ENCODE measurements around the gene CDH16.

Gene CDH16, protein sequence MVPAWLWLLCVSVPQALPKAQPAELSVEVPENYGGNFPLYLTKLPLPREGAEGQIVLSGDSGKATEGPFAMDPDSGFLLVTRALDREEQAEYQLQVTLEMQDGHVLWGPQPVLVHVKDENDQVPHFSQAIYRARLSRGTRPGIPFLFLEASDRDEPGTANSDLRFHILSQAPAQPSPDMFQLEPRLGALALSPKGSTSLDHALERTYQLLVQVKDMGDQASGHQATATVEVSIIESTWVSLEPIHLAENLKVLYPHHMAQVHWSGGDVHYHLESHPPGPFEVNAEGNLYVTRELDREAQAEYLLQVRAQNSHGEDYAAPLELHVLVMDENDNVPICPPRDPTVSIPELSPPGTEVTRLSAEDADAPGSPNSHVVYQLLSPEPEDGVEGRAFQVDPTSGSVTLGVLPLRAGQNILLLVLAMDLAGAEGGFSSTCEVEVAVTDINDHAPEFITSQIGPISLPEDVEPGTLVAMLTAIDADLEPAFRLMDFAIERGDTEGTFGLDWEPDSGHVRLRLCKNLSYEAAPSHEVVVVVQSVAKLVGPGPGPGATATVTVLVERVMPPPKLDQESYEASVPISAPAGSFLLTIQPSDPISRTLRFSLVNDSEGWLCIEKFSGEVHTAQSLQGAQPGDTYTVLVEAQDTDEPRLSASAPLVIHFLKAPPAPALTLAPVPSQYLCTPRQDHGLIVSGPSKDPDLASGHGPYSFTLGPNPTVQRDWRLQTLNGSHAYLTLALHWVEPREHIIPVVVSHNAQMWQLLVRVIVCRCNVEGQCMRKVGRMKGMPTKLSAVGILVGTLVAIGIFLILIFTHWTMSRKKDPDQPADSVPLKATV

DNA sequence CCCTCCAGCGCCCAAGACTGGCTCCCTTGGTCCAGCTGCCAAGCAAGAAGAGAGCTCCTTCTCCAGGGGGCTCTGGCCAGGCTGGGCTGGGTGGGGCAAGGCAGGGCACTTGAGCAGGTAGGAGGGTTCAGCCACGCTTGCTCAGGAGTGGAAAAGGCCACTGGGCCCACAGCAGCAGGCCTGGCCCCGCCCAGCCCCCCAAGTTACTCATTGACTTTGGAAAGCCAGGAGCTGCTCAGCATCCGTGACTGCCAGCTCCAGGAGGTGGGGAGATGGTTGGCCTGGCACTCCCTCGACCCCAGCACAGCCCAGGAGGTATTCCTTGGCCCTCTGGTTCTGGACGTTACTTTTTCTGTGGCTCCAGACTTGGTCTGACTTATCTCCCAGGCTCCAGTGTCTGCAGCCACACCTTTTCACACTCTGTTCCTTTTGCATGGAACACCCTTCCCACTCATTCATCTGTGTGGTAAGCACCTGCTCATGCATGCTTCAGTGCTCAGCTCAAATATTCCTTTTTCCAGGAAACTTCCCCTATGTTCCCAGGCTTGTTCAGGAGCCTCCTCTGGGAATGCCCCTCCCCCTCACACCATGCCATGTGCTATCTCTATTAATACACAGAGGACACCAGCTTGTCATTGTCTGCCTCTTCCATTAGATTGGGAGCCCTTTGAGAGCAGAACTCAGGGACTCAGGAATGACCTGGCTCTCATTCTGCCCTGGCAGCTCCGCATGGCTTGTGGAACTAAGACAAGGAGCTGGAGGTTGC lies at the start of gene CDH16:
TSS of gene CDH16 (minus strand) at position 83 of the 766 bp plus-strand sequence. CDS start 820 bp downstream, outside the sequence.
- in situ Hi-C loops (cut with MboI; ENCODE audit: low sequenced_read_pairs) = no loop called here

DNA sequence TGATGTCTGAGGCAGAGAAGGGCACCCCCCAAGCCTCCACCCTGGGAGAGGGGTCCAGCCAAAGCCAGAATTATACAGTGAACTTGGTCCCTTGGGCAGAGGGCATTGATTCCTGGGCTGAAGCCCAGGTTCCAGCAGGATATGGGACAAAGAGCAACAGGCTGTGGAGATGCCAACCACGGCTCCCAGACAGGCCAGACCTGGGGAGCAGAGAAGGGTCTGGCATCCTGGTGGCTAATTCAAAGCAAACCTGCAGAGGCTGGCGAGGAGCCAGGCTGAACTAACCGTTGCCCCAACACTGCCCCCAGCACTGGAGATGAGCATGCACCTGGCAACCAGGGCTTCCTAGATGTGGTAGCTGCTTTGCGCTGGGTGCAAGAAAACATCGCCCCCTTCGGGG lies 45.4 kb upstream of the CDH16 start:
- in situ Hi-C loops (cut with MboI; ENCODE audit: low sequenced_read_pairs) = loop anchor here (25.0 kb wide), 1 partner anchor 498 kb away; no protein-coding TSS in a partner anchor

DNA sequence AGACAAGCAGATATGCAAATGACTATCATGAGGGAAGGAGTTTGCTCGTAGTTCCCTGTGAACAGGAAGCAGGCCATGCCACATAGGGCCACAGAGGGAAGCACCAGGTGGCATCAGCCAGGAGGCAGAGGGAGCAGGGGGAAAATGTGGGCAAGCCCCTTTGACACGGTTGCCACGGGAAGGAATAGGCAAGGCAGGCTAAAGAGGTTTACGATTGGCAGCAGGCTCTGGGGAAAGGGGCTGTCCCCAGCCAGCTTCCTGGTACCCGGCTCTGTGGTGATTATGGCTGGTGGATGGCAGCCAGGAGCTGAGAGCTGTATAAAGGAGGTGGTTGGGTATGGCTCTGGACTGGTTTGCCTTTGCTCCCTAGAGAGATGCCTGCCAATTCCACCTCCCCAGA lies 43.2 kb upstream of the CDH16 start:
- in situ Hi-C loops (cut with MboI; ENCODE audit: low sequenced_read_pairs) = loop anchor here (25.0 kb wide), 1 partner anchor 500 kb away; no protein-coding TSS in a partner anchor

DNA sequence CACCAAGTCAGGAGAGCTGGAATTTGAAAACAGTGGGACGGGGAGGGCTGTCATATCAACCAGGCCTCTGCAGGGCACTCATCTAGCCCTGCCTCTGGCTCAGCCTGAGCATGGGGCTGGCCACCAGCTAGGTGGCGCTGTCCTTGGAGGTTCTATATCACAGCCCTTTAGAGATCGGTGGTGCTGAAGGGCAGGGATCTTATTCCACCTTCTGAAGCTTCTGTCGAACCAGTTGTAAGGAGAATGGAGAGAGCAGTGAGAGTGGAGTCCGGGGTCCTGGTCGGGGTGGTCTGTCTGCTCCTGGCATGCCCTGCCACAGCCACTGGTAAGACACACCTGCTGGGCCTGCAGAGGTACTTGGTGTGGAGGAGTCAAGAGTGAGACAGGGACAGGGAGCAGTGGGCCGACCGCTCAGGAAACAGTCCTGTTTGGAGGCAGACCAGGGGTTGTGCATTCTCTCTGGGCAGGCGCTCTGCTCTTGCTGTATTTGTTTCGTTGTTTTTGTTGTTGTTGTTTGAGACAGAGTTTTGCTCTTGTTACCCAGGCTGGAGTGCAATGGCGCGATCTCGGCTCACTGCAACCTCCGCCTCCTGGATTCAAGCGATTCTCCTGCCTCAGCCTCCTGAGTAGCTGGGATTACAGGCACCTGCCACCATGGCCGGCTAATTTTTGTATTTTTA lies 42.5 kb upstream of the CDH16 start, which contains the start of gene CES3:
TSS of gene CES3 (plus strand) at position 202 of the 680 bp plus-strand sequence. CDS start at position 244, 42 bp downstream.
- in situ Hi-C loops (cut with MboI; ENCODE audit: low sequenced_read_pairs) = loop anchor here (25.0 kb wide), 1 partner anchor 501 kb away; no protein-coding TSS in a partner anchor

- in situ Hi-C loops (cut with MboI; ENCODE audit: low sequenced_read_pairs) = loop anchor here (25.0 kb wide), 1 partner anchor 502 kb away; no protein-coding TSS in a partner anchor
Observed at GRCh38 chr16:66960270-66960669, 41.6 kb upstream of the CDH16 start.

DNA sequence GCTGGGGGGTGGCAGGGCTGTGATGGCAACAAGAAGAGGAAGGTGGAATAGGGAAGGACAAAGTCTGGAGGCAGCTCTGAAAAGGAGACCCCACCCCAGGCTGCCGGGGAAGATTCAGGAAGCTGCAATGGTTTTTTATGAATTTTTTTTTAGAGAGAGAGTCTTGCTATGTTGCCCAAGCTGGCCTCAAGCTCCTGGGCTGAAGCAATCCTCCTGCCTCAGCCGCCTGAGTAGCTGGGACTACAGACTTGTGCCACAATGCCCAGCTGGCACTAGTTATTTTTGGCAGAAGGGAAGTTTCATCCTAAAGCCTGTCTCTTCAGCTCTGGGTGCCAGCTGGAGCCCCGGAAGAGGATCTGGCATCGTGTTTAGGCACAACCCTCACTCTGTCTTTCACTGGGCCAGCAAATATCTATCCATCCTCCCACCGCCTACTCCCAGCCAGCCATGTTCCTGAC lies 41.0 kb upstream of the CDH16 start:
- in situ Hi-C loops (cut with MboI; ENCODE audit: low sequenced_read_pairs) = loop anchor here (25.0 kb wide), 1 partner anchor 503 kb away; no protein-coding TSS in a partner anchor

DNA sequence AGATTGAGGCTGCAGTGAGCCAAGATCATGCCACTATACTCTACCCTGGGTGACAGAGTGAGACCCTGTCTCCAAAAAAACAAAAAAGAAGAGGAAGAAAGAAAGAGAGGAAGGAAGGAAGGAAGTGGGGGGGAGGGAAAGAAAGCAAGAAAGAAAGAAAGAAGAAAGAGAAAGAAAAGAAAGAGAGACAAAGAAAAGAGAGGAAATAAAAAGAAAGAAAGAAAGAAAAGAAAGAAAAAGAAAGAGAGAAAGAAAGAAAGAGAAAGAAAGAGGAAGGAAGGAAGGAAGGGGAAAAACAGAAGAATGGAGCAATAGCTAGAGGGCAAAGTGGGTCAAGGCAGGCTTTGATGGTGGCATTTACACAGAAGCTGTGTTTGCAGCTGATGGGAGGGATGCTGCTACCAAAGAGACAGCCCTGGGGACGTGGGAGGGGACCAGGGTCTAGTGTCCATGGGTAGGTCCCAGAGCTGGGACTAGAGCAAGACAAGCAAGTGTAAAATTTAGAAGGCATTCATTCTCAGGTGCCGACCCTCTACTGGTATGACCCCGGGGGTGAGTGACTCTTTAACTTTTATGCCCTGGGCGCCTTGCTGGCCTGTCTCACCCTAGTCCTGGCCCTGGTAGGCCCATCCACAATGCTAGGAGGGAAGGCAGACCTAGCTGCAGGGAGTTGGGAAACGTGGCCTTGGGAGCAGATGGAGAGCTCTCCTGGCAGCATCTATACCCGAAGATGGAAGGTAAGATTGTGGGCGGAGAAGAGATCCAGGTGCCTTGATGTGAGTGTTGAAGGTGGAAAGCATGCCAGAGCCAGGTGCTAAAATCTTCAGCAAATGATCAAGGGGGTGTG lies 40.4 kb upstream of the CDH16 start:
- in situ Hi-C loops (cut with MboI; ENCODE audit: low sequenced_read_pairs) = loop anchor here (25.0 kb wide), 1 partner anchor 503 kb away; no protein-coding TSS in a partner anchor

- in situ Hi-C loops (cut with MboI; ENCODE audit: low sequenced_read_pairs) = loop anchor here (25.0 kb wide), 1 partner anchor 506 kb away; no protein-coding TSS in a partner anchor
Observed at GRCh38 chr16:66956154-66956457, 37.4 kb upstream of the CDH16 start.

- in situ Hi-C loops (cut with MboI; ENCODE audit: low sequenced_read_pairs) = loop anchor here (25.0 kb wide), 1 partner anchor 507 kb away; no protein-coding TSS in a partner anchor
Observed at GRCh38 chr16:66955363-66956153, 36.9 kb upstream of the CDH16 start.

DNA sequence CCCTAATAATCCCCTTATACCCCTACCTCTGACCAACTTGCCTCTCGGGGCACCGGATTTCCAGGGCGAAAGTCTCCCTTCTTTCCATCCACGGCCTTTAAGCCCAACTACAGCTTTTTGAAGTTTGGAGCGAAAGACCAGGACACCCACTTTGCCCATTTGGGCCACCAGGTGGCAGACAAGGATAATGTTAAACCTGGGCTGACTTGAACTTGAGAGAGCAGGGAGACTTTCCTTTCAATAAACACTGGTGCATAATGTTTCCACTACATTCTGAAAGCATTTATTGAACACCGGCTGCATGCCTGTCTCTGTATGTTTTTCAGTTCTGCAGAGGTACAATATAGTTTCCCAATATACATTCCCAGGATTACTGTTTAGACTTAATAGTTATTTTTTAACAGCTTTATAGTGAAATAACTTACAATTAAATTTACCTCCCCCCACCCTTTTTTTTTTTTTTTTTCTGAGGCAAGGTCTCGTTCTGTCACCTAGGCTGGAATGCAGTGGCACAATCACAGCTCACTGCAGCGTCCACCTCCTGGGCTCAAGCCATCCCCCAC lies 35.5 kb upstream of the CDH16 start:
- in situ Hi-C loops (cut with MboI; ENCODE audit: low sequenced_read_pairs) = loop anchor here (25.0 kb wide), 1 partner anchor 508 kb away; no protein-coding TSS in a partner anchor

DNA sequence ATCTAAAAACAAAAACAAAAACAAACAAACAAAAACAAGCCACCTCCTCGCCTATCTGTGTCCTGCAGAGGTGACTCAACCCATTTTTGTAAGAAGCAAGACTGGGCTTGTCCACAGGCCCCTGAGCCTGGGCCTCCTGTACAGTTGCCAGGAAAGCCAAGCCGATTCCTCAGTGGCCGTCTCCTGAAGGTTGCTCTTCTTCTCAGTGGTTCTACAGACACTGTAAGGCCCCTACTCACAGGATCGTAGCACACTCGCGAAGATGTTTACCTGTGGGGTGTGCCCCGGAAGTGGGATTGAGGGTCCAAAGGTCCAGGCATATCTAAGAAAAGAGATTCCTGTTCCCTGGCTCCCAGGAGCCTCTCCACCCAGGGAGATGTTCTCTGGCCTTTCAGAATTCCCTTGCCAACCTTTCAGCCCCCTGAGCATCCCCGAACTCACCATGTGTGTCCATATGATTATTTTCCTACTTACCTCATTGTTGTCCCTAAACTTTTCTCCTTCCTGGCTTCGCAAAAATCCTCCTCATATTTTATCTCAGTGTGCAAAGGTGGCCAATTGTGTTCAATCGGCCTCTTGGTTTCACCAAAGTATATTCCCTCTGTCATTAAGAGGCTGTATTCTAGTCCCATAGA lies 34.9 kb upstream of the CDH16 start:
- in situ Hi-C loops (cut with MboI; ENCODE audit: low sequenced_read_pairs) = loop anchor here (25.0 kb wide), 1 partner anchor 509 kb away; no protein-coding TSS in a partner anchor

GRCh38 chr16:66952430-66953110 lies 33.9 kb upstream of the CDH16 start:
- in situ Hi-C loops (cut with MboI; ENCODE audit: low sequenced_read_pairs) = loop anchor here (25.0 kb wide), 1 partner anchor 510 kb away; no protein-coding TSS in a partner anchor

DNA sequence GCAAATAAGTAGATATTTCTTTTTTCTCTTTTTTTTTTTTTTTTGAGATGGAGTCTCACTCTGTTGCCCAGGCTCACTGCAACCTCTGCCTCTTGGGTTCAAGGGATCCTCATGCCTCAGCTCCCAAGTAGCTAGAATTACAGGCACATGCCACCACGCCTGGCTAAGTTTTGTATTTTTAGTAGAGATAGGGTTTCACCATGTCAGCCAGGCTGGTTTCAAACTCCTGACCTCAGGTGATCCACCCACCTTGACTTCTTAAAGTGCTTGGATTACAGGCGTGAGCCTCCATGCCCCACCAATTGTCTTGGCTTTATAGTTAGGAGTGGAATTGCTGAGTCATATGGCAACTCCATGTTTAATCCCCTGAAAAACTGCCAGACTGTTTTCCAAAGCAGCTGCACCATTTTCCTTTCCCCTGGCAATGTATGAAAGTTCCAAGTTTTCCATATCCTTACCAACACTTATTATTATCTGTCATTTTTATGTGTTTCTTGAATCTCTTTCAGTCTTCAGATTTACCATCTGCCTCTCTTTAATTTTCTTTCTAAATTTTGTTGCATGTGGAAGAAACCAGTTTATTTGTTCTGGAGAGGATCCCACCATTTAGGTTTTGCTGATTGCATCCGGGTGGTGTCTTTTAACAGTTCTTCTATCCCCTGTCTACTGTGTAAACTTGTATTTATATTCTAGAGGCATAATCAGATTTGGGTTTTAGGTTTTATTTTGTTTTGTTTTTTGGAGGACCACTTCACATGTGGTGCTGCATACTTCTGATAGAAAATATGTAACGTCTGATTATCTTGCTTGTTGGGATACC lies 32.5 kb upstream of the CDH16 start:
- in situ Hi-C loops (cut with MboI; ENCODE audit: low sequenced_read_pairs) = loop anchor here (25.0 kb wide), 1 partner anchor 511 kb away; no protein-coding TSS in a partner anchor

GRCh38 chr16:66950437-66950836 lies 31.8 kb upstream of the CDH16 start:
- in situ Hi-C loops (cut with MboI; ENCODE audit: low sequenced_read_pairs) = loop anchor here (25.0 kb wide), 1 partner anchor 512 kb away; no protein-coding TSS in a partner anchor

DNA sequence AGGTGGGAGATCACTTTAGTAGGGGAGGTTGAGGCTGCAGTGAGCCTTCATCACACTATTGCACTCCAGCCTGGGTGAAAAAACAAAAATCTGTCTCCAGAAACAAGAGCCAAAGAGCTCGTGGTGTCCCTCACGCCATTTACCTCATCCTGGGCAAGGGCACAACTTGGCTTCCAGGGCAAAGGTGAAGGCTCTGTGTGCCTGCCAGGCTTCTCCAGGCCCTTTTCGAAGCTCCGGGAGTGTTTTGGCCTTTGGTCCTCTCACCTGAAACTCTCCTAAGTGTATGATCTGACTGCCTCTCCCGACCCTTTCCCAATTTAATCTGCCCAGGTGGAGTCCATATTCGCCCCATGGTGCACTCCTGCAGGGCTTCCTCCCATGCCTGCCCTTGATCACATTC lies 30.8 kb upstream of the CDH16 start:
- in situ Hi-C loops (cut with MboI; ENCODE audit: low sequenced_read_pairs) = no loop called here

DNA sequence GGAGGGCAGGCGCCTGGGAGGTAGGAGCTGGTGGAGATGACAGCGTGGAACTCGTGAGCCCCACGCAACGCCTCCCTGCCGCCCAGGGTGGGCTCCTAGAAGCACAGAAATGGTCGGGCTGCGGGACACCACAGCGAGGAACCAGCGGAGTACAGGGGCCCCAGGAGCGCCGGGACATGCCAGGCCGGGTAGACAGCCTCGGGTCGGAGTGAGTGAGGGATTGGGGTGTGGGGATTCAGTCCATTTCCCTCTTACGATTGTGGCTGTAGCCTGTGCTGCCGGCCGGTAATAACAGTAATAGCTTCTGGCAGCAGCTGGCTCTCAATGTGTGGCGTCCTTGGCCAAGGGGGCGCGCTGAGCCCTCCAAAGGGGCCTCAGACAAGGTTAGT lies 30.1 kb upstream of the CDH16 start:
- in situ Hi-C loops (cut with MboI; ENCODE audit: low sequenced_read_pairs) = no loop called here

Data from HL-60/S4 (cell line).